ENCODE data around the gene CCNY.

CCNY gene

DNA sequence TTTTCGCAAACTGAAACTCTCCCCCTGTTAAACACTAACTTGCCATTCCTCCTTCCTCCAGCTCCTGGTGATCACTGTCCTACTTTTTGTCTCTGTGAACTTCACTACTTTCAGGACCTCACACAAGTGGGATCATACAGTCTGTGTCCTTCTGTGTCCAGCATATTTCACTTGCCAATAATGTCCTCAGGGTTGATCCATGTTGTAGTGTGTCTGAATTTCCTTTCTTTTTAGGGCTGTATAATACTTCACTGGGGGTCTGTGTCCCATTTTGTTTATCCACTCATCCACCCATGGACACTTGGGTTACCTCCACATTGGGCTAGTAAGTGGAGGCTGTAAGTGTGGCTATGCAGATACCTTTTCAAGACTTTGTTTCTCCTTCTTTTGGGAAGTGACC, 226.1 kb downstream of the CCNY start:
- no peak for DNase-seq (ENCODE audit: low spot score)

DNA sequence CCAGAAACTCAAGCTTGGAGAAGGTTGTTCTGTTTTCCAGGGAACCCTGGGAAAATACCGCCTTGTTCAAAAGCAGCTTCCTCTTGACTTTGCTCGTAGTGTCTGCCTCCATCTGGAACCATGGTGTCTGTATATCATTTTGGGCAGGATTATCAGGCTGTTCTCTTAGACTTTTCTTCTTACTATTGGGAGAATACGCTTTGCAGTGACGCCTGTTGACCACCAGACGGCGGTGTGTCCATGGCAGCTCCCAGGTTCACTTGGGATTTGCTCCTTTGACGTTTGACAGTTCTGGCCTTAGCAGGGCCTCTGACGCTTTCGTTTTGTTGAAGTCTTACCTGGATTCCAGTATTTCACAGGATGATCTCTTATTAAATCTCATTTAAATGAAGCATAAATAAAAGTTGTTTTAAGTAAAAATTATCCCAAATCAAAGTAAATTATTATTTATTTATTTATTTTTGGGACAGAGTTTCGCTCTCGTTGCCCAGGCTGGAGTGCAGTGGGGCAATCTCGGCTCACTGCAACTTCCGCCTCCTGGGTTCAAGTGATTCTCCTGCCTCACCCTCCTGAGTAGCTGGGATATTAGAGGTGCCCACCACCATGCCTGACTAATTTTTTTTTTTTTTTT, 227.1 kb downstream of the CCNY start:
- DNase-seq (ENCODE audit: low spot score) = peak; percentile 74

DNA sequence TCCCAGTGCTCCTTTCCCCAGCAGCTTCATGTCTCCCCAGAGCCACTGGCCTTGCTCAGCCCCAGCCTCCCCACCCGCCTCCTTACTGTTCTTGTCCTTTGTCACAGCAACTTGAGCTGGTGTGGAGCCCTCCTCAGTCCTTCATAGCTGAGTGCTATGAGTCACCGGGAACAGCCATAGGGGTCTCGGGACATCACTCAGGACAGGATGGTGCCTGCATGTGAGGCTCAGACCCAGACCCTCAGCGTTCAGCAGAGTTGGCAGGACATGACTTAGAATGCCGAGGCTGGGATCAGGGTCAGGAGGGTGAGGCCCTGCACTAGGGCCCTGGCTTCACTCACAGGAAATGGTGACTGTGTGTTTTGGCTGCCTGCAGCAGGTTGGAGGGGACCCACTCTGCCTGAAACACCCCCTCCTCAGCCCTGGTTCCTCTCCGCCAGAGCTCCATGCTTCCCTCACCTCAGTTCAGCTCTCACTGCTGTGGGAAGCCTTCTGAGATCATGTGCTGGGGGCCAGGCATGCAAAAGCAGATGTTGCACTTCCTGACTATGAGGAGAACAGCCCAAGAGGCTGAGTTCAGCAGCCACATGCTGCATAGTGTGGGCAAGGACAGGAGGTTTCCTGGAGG, 228.1 kb downstream of the CCNY start:
- DNase-seq (ENCODE audit: low spot score) = peak; percentile 71

DNA sequence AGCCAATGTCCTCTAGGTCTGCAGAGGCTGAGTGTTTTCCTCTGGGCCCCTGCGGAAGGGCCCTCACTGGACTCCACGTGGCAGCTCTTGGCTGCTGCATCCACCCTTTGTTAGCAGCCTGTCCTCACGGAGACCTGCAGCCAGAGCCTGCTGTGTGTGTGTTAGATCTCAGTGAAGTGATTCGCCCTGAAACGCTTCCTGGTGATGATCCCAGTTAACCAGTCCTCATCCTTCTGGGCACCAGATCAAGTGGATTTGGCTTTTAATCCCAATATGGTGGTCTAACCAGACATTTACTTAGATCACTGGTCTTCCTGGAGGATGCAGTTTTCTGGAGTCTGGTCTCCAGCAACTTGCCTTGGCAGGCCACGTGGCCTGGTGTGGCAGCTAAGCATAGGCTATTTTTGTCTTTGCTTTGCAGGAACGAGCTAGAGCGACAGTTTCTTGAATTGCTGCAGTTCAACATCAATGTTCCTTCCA, 229.3 kb downstream of the CCNY start:
- peak; percentile 65 for DNase-seq (ENCODE audit: low spot score)

DNA sequence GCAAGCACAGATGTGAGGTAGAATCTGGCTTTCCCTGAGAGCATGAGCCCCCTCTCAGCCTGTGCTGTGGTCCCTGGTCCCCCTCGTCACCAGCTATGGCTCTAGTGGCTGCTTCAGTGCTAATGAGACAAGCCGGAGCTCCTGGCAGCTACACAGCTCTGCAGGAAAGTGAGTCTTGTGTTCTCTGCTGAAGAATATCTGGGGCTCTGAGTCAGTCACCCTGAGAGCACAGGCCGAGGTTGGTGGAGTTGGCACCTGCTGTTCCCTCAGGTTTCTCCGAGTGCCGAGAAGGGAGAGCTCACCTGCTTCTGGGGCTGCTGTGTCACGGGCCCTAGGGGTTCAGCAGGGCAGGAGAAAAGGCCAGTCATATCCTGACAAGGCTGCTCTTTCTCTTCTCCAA, 231.6 kb downstream of the CCNY start:
- DNase-seq (ENCODE audit: low spot score) = no peak

DNA sequence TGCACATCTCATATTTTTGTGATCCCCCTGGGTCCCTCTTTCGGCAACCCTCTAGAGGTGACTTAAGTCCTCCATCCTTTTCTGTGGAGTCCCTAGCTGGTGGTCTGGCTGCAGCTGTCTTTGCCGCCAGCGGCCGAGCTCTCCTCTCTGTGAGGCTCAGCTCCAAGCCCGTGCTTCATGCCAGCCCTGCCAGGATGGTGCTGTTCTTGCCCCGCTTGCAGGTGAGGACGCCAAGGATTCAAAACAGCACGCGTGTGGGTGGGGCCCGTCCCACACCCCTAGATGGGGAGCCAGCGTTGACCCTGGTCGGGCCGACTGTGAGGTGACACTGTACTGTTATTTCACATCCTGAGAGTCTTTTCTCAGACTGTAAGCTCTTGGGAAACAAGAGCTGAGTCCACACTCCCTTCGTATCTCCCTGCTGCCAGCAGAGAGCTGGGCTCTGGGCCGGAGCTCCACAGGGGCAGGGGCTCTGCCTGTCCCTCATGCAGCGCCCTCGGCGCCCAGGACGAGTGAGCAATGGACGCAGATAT, 232.2 kb downstream of the CCNY start:
- DNase-seq (ENCODE audit: low spot score) = no peak

DNA sequence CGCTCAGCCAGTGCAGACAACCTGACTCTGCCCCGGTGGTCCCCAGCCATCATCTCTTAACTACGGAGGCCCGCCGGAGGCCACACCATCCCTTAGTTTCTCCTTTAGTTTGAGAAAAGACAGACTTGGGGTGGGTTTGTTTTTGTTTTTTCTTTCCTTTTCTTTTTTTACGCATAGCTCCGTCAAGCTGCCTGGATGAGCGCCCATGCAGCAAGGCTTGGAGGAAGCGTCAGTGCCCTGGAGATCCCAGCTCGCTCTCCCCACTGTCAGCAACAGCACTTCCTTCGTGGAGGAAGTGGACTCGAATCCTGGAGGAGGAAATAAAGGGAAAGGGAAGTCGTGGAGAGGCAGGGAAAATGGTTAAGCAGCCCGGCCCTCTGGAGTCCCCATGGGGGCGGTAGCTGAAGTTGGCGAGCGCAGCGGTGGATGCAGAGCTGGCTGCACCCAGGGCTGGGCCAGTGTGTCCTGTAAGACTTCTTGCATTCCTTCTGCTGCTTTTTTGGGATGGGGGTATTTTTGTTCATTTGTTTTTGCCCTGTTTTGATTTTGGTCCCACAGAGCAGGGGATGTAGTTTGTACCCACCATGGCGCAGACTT, 232.9 kb downstream of the CCNY start:
- DNase-seq (ENCODE audit: low spot score) = no peak

DNA sequence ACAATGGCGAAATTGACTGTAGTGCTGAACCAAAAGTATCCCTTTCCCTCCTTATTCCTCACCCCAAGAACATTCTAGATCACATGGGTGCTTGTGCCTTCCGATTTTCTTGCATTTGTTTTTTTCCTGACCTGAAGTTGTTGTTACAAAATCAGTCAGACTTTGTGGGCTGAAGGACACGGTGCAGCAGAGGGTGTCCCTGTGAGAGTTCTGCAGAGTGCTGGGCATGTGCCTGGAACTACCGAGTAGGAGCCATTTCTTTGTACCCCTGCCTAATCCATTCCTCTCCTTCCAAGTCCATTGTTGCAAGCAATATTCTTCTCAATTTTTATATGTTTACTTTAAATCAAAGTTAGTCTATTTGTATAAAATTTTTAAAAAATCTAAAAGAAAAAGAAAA, 233.5 kb downstream of the CCNY start:
- DNase-seq (ENCODE audit: low spot score) = no peak

DNA sequence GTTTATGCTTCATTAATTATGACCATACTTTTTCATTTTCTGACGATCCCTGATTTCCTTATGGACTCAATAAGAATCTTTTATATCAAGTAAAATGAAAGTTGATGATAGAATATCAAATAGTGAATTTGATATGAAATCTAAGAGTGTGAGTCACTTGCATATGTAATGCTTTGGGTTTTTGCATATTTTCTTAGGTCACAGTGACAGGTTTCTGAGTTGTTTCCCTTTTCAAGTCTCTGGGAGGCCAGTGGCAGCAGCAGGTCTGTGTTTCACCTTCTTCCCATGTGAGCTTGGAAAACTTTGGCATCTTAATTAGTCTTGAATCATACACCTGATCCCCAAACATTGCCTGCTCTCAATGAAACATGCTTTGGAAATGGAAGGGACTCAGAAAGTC, 234.1 kb downstream of the CCNY start:
- DNase-seq (ENCODE audit: low spot score) = no peak

DNA sequence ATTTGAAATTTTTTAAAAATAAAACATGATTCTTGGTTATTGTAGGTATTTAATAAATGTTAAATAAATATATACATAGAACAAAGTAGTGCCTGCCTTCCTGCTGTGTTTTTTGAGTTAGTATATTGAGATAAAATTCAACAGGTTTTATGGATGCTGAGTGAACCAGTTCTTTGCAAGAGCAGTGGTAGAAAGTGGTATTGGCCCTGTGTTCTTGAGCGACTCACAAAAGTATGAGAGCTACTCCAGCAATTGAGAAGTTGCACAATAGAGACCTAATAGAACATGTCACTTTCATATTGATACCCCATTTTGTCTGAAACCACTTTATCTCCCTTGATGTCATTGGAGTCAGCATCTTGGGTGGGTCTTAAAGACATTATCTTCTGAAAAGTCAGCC, 236.3 kb downstream of the CCNY start:
- DNase-seq (ENCODE audit: low spot score) = no peak

DNA sequence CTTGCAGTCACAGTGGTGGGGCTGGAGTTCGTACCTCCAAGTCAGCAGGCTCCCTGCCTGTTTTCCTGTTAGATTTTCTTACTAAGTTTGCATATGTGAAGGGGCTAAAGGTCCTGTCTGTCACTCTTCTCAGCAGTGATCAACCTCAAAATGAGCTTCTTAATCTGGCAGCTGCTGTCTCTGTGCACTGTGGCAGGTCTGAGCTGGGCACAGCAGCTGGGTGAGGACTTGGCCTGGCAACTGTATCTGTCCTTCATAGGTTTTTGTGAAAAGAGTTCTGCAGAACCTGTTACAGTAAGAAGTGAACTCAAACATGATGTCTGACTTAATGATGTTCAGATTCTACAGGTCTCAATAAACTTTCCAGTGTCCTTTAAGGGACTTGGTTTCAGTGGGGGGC, 237.5 kb downstream of the CCNY start:
- no peak for DNase-seq (ENCODE audit: low spot score)

DNA sequence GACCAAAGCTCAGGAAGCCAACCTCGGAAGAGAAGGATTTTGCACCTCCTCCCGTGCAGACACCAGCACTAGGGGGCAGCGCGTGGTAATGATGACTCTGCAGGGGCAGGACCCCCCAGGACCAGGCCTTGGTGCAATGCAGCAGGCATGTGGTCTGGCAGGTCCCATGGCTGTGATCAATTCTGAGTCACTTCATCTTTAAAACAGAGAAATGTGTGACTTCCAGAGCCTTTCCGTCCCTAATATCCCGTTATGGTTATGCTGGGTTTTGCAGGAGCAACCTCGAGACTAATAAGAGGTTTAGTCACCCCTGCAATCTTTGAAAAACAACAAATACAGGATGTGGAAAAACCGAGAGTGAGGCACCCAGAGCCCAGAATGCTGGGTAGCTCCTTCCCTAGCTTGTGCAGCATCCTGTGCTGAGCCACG, 238.6 kb downstream of the CCNY start:
- no peak for DNase-seq (ENCODE audit: low spot score)

DNA sequence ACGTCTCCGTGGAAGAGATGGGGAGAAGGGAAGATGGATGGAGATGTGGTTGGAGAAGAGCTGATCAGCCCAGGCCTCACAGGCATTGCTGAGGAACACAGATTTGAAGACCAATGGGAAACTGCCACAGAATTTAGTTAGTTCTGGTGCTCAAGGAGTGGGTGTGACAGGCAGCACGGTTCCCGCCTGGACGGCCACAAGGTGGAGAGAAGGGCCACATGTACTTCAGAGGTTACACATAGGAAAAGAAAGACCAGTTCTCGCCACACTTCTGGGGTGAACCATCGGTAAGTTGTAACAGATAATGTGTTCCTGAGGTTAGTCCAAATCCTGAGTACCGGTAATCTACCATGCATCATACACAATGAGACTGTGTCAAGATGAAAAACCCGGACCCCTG, 239.3 kb downstream of the CCNY start:
- no peak for DNase-seq (ENCODE audit: low spot score)

DNA sequence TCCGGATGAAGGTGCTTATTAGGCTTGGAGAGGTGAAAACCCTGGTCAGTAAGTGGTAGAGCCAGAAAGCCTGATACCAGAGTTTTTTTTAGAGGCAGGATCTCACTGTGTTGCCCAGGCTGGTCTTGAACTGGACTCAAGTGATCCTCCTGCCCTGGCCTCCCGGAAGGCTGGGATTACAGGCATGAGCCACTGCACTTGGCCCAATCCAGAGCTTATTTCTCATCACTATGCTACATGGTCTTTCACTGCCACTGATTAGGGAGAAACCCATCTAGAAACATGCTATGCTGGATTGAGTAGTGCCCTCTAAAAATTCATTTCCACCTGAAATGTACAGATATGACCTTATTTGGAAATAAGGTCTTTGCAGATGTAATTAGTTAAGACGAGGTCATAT, 240.4 kb downstream of the CCNY start:
- DNase-seq (ENCODE audit: low spot score) = no peak

DNA sequence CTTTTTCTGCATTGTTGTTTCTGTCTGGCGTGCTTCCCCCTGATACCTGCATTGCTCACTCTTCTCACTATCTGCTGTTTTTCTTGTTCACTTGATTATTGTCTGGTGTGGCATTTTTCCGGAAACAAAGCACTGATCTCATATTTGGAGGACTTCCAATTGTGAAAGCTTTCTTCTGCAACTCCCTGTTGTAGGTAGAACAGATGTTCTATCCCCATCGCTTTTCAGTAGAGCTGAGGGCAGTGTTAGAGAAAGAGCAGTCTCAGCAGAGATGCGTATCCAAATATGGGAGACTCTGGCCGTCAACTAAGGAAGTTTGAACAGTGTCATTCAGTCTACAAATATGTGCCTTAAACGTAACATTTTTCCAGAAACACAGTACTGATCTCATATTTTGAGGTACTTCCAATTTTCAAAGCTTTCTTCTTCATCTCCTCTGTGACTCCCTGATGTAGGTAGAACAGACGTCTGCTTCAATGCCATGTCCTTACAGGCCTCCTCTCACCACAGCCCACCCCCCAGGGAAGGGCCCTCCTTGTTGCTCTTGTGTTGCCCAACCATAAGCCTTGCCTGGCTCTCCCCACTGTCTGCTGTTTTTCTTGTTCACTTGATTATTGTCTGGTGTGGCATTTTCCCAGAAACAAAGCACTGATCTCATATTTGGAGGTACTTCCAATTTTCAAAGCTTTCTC, 241.8 kb downstream of the CCNY start:
- no peak for DNase-seq (ENCODE audit: low spot score)

DNA sequence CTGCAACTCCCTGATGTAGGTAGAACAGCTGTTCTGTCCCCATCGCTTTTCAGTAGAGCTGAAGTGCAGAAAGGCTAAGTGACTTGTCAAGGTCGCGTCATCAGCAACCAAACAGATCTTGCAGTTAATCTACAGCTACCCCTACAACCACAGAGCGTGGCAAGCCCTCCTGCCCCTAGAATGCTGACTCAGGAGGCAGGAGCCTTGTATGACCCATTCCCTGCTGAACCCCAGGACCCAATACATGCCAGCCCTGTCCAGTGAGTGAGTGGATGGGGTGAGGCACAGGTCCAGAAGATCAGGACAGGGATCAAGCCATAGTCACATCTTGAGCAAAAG, 242.3 kb downstream of the CCNY start:
- no peak for DNase-seq (ENCODE audit: low spot score)

DNA sequence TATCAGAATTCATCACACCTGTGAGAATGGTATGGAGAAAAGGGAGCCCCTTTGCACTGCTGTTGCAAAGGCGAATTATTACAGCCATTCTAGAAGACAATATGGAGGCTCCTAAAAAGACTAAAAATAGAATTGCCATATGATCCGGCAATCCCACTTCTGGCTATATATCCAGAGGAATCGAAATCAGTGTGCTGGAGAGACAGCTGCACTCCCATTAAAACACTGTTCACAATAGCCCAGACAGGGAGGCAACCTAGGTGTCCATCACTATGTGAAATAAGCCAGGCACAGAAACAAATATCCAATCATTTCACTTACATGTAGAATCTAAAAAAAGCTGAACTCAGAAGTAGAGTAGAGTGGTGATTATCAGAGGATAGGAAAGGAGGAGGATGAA, 242.8 kb downstream of the CCNY start:
- no peak for DNase-seq (ENCODE audit: low spot score)

DNA sequence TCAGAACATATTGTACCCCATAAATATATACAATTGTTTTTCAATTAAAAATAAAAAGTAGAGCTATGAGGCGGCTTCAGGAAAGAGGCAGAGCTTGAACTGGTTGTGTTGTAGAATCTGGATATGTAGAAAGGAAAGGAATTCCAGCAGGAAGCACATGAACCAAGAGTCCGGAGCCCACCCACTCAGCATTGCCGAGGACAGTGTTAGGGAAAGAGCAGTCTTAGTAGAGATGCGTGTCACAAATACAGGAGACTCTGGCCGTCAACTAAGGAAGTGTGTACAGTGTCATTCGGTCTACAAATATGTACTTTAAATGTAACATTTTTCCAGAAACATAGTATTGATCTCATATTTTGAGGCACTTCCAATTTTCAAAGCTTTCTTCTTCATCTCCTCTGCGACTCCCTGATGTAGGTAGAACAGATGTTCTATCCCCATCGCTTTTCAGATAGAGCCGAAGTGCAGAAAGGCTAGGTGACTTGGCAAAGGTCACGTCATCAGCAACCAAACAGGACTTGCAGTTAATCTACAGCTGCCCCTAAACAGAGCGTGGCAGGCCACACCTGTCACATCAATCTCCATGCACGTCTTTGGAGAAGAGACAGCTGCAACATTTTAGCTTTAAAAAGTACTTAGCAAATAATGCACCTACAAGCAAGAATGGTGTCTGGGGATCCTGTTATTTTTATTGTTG, 243.6 kb downstream of the CCNY start:
- no peak for DNase-seq (ENCODE audit: low spot score)

DNA sequence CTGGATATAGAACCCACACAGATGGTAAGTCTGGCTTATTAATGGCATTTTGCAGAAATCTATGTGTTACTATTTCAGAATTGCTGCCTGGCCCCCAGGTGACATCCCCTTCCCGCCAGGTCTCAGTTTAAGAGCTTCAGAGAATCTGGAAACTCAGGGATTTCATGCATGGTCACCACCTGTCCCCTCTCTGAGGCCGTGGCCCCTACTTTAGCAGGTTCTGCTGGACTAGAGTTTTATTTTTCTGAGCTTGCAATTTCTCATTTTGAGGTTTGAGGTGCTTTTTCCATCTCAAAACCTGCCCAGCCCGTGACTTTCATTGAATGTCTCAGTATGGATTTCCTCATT, 244.1 kb downstream of the CCNY start:
- no peak for DNase-seq (ENCODE audit: low spot score)

DNA sequence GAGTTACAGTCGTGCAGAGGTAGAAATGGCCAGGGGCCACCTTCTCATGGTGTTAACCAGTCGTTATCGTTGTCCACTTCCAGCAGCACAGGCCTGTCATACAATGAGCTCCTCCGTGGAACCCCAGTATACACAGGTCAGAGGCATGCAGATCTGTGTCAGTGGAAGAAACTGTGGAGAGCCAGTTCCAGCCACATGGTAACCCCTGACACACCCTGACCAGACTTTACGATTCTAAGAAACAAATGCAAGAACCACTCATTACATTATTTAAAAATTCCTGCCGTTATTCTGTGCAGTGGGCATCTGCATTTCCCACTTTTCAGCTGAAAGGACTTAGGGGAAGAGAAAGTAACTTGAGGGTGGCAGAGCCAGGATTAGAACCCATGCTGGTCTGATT, 245.3 kb downstream of the CCNY start:
- DNase-seq (ENCODE audit: low spot score) = no peak

DNA sequence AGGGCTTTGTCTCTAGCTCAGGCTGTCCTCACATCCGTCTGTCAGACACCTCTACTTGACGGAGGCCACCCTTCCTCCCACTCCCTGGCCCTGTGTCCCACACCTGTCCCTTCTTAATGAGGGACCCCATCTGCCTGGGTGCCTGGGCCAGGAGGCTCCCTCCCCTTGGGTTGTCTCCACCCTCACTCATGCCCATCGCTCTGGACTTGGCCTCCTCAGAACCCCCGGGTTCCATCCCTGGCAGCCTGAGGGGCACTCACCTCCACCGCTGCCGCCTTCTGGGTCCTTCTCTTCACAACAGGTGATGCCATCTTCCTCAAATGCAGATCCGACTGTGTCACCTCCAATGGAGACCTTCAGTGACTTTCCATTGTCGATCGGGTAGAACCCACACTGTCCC, 248.6 kb downstream of the CCNY start:
- no peak for DNase-seq (ENCODE audit: low spot score)

DNA sequence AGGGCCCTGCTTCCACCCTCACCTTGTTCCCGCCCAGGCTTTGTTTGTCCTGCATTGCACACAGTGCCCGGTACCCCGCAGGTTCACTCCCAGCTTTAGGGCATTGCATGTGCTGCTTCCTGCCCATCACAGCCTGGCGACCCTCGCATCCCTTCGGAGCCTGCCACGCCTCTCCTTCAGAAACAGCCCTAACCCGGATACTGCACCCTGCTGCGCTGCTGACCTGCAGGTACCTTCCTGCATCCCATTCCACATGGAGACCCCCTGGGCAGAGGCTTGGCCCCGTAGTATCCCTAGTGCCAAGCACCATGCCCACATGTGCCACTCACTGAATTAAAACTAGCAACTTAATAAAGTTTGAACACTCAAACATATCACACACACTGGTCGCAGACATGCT, 249.0 kb downstream of the CCNY start:
- no peak for DNase-seq (ENCODE audit: low spot score)

Data from pons (tissue), 1 donor.